H1 (cell line): ENCODE results near the gene SEMA3C. TPM values are rescaled to one million over a fixed set of nuclear protein-coding genes. Genes with fewer than 3 reads are reported as not detected.

ENCODE experiments used
- CTCF ChIA-PET: fragments of 300-600 bp; sonication (Branson Sonifier 250); formaldehyde crosslinking; loops from one replicate; lab custom pipeline; 2021; ENCODE audit not compliant: partially characterized antibody; lab: Charles Lee
- POLR2A ChIA-PET: fragments of 300-600 bp; sonication (Branson Sonifier 250); formaldehyde crosslinking; loops from one replicate; lab custom pipeline; 2021; ENCODE audit warnings: inconsistent platforms; ENCODE audit not compliant: partially characterized antibody; lab: Charles Lee
- DNase-seq, 2 experiments: peaks; one replicate each; pipeline versions ENCODE4 v3.0.0 to v3.0.0-alpha.2; 2010 to 2022; ENCODE audit warnings: low spot score in 2 of 2, low read depth in 1 of 2, mixed read lengths in 1 of 2
- FAIRE-seq: peaks from 2 replicates; lab custom pipeline; 2011; peaks lifted over from hg19 to GRCh38; lab: Jason Lieb, UNC
- H2AFZ ChIP-seq: 2 replicates; pipeline ENCODE4 v1.8.1; 2012; ENCODE audit warnings: low read length, inconsistent platforms
- H2AK5ac ChIP-seq: 2 replicates; pipeline ENCODE4 v1.6.1; 2013; ENCODE audit warnings: low read depth, low read length
- H2BK120ac ChIP-seq: replicated peaks from 2 replicates; pipeline ENCODE3; 2013; ENCODE audit warnings: low read depth, low read length, inconsistent platforms
- H2BK12ac ChIP-seq: 2 replicates; pipeline ENCODE4 v1.6.1; 2013; ENCODE audit warnings: low read depth, low read length
- H2BK15ac ChIP-seq: 2 replicates; pipeline ENCODE4 v1.6.1; 2013; ENCODE audit warnings: low read length
- H2BK20ac ChIP-seq: 2 replicates; pipeline ENCODE4 v1.6.1; 2013; ENCODE audit warnings: low read length
- H2BK5ac ChIP-seq: 2 replicates; pipeline ENCODE4 v1.6.1; 2013; ENCODE audit warnings: low read depth, low read length
- H3K14ac ChIP-seq: 2 replicates; pipeline ENCODE4 v1.6.1; 2013; ENCODE audit warnings: inconsistent platforms; ENCODE audit not compliant: insufficient read length
- H3K18ac ChIP-seq: 2 replicates; pipeline ENCODE4 v1.6.1; 2013; ENCODE audit warnings: low read length; ENCODE audit errors: extremely low read depth
- H3K23ac ChIP-seq: 2 replicates; pipeline ENCODE4 v1.6.1; 2013; ENCODE audit warnings: inconsistent platforms; ENCODE audit not compliant: insufficient read length
- H3K23me2 ChIP-seq: 2 replicates; pipeline ENCODE4 v1.6.1; 2013; ENCODE audit warnings: low read depth, low read length
- H3K27ac ChIP-seq: 2 replicates; pipeline ENCODE4 v1.6.1; 2011; ENCODE audit warnings: low read depth, low read length, inconsistent platforms
- H3K27me3 ChIP-seq, 4 experiments: replicated peaks in 1 of 4; 1 replicate in 1 of 4; 2 replicates in 3 of 4; pipeline versions ENCODE4 v1.6.1 to v1.8.1; 2011 to 2013; ENCODE audit warnings: low read length in 3 of 4, mild to moderate bottlenecking in 3 of 4, inconsistent platforms in 2 of 4, mixed read lengths in 2 of 4, moderate library complexity in 1 of 4; ENCODE audit not compliant: control insufficient read depth in 3 of 4, insufficient read depth in 3 of 4; ENCODE audit errors: extremely low read depth in 1 of 4
- H3K36me3 ChIP-seq, 4 experiments: 2 replicates each; pipeline versions ENCODE4 v1.6.1 to v1.8.1; 2011 to 2013; ENCODE audit warnings: mild to moderate bottlenecking in 4 of 4, low read length in 3 of 4, moderate library complexity in 2 of 4, control low read depth in 1 of 4, inconsistent platforms in 1 of 4; ENCODE audit not compliant: insufficient read depth in 4 of 4, control insufficient read depth in 2 of 4
- H3K4ac ChIP-seq: replicated peaks from 2 replicates; pipeline ENCODE3; 2013; ENCODE audit warnings: low read length, low read depth, mixed read lengths, inconsistent platforms; ENCODE audit not compliant: insufficient read length
- H3K4me1 ChIP-seq, 4 experiments: replicated peaks in 1 of 4; 1 replicate in 1 of 4; 2 replicates in 3 of 4; pipeline versions ENCODE4 v1.6.1 to v1.8.1; 2011 to 2013; ENCODE audit warnings: low read length in 3 of 4, inconsistent platforms in 2 of 4, mixed read lengths in 1 of 4; ENCODE audit not compliant: insufficient read depth in 4 of 4, control insufficient read depth in 3 of 4
- H3K4me2 ChIP-seq, 2 experiments: 2 replicates each; pipeline versions ENCODE4 v1.6.1 to v1.8.1; 2011 to 2013; ENCODE audit warnings: low read depth in 2 of 2, low read length in 2 of 2, control low read depth in 1 of 2, inconsistent platforms in 1 of 2, mild to moderate bottlenecking in 1 of 2; ENCODE audit not compliant: insufficient read depth in 1 of 2
- H3K4me3 ChIP-seq, 4 experiments: fragments of 200-600, 300-600 bp in 1 of 4; sonication (generic), shearing (Covaris generic), sonication (Bioruptor Twin) in 1 of 4; 2 replicates each; pipeline versions ENCODE4 v1.5.1 to v1.8.1; 2011 to 2016; ENCODE audit warnings: low read length in 4 of 4, low read depth in 3 of 4, control low read depth in 2 of 4, inconsistent platforms in 2 of 4, mild to moderate bottlenecking in 2 of 4, mixed read lengths in 1 of 4, moderate library complexity in 1 of 4; ENCODE audit not compliant: insufficient read depth in 2 of 4; ENCODE audit errors: extremely low read depth in 1 of 4
- H3K56ac ChIP-seq: replicated peaks from 2 replicates; pipeline ENCODE3; 2013; ENCODE audit warnings: low read depth, mild to moderate bottlenecking, mixed read lengths, low read length, inconsistent platforms; ENCODE audit not compliant: insufficient read length
- H3K79me1 ChIP-seq: 2 replicates; pipeline ENCODE4 v1.6.1; 2013; ENCODE audit warnings: low read depth, low read length, control low read depth
- H3K79me2 ChIP-seq, 2 experiments: 2 replicates each; pipeline versions ENCODE4 v1.6.1 to v1.8.1; 2012 to 2013; ENCODE audit warnings: low read length in 2 of 2, mild to moderate bottlenecking in 2 of 2, inconsistent platforms in 1 of 2; ENCODE audit not compliant: insufficient read depth in 2 of 2, control insufficient read depth in 1 of 2
- H3K9ac ChIP-seq, 4 experiments: replicated peaks in 1 of 4; 1 replicate in 1 of 4; 2 replicates in 3 of 4; pipeline versions ENCODE4 v1.6.1 to v1.8.1; 2011 to 2013; ENCODE audit warnings: low read depth in 3 of 4, low read length in 3 of 4, control low read depth in 2 of 4, mild to moderate bottlenecking in 2 of 4, moderate library complexity in 2 of 4, inconsistent platforms in 1 of 4; ENCODE audit errors: extremely low read depth in 1 of 4
- H3K9me3 ChIP-seq, 2 experiments: 2 replicates each; pipeline versions ENCODE4 v1.6.1 to v1.8.1; 2012 to 2013; ENCODE audit warnings: mild to moderate bottlenecking in 2 of 2, moderate library complexity in 2 of 2, control low read depth in 1 of 2, inconsistent platforms in 1 of 2, low read depth in 1 of 2, low read length in 1 of 2, mixed read lengths in 1 of 2; ENCODE audit not compliant: insufficient read depth in 2 of 2
- H4K20me1 ChIP-seq, 2 experiments: replicated peaks in 1 of 2; 2 replicates each; pipeline versions ENCODE3 to v1.8.1; 2011 to 2013; ENCODE audit warnings: inconsistent platforms in 2 of 2, low read length in 2 of 2, mild to moderate bottlenecking in 1 of 2; ENCODE audit not compliant: insufficient read depth in 2 of 2, control insufficient read depth in 1 of 2
- H4K5ac ChIP-seq: 2 replicates; pipeline ENCODE4 v1.6.1; 2013; ENCODE audit warnings: low read length, low read depth, mixed read lengths, inconsistent platforms; ENCODE audit not compliant: insufficient read length
- H4K8ac ChIP-seq: 2 replicates; pipeline ENCODE4 v1.8.0; 2013; ENCODE audit warnings: mild to moderate bottlenecking, moderate library complexity, low read length, inconsistent platforms; ENCODE audit not compliant: insufficient read depth; ENCODE audit errors: extremely low read depth
- H4K91ac ChIP-seq: replicated peaks from 2 replicates; pipeline ENCODE3; 2013; ENCODE audit warnings: low read length, mixed read lengths, inconsistent platforms; ENCODE audit not compliant: insufficient read length
- EP300 ChIP-seq, 2 experiments: IDR thresholded peaks; 1 replicate in 1 of 2; 2 replicates in 1 of 2; pipeline ENCODE4 v1.6.1; 2011 to 2012; ENCODE audit warnings: low read depth in 2 of 2, low read length in 2 of 2, mild to moderate bottlenecking in 2 of 2, borderline replicate concordance in 1 of 2, inconsistent platforms in 1 of 2, moderate library complexity in 1 of 2
- JUN ChIP-seq: IDR thresholded peaks from 2 replicates; pipeline ENCODE4 v1.6.1; 2011; ENCODE audit warnings: low read depth, mild to moderate bottlenecking, improper control_type of control experiment, low read length
- JUND ChIP-seq: IDR thresholded peaks from 2 replicates; pipeline ENCODE4 v1.6.1; 2011; ENCODE audit warnings: mild to moderate bottlenecking, improper control_type of control experiment, low read length
- POLR2A ChIP-seq, 2 experiments: IDR thresholded peaks; 1 replicate in 1 of 2; 2 replicates in 1 of 2; pipeline ENCODE4 v1.6.1; 2011; ENCODE audit warnings: low read depth in 2 of 2, low read length in 2 of 2, mild to moderate bottlenecking in 2 of 2; ENCODE audit errors: control extremely low read depth in 1 of 2
- RBBP5 ChIP-seq: IDR thresholded peaks from 2 replicates; pipeline ENCODE4 v1.7.1; 2012; ENCODE audit warnings: low read depth, mild to moderate bottlenecking, inconsistent platforms, low read length, moderate library complexity, borderline replicate concordance
- SAP30 ChIP-seq: fragments of 300-600 bp; sonication (generic); IDR thresholded peaks from 2 replicates; pipeline ENCODE4 v1.7.1; 2012; ENCODE audit warnings: low read length, moderate library complexity, mild to moderate bottlenecking, inconsistent platforms; ENCODE audit not compliant: insufficient read depth, insufficient replicate concordance
- SIX5 ChIP-seq: IDR thresholded peaks from 2 replicates; pipeline ENCODE4 v1.6.1; 2011; ENCODE audit warnings: mild to moderate bottlenecking, low read depth, low read length
- SP1 ChIP-seq: IDR thresholded peaks from 2 replicates; pipeline ENCODE4 v1.6.1; 2011; ENCODE audit warnings: low read depth, low read length
- TBP ChIP-seq: IDR thresholded peaks from 2 replicates; pipeline ENCODE4 v1.6.1; 2011; ENCODE audit warnings: low read depth, low read length, improper control_type of control experiment
- TCF12 ChIP-seq: IDR thresholded peaks from 2 replicates; pipeline ENCODE4 v1.6.1; 2011; ENCODE audit warnings: low read depth, mild to moderate bottlenecking, low read length
- WGBS, 2 experiments: shearing (Covaris generic) in 1 of 2; methylation state at CpG; one replicate each; pipeline versions ENCODE4 v1.1.6 to v1.1.7; 2013 to 2015; ENCODE audit warnings: low lambda C conversion rate in 2 of 2, mixed read lengths in 2 of 2, inconsistent platforms in 1 of 2, low coverage in 1 of 2, missing lambda C conversion rate in 1 of 2; ENCODE audit not compliant: insufficient replicate concordance in 2 of 2, insufficient coverage in 1 of 2, insufficient read length in 1 of 2; ENCODE audit errors: extremely low coverage in 1 of 2, missing lambda C conversion rate in 1 of 2; 5-methylcytosine and 5-hydroxymethylcytosine counted together
- polyA plus RNA-seq, 7 experiments: library from polyadenylated mRNA; depleted of rRNA in 3 of 7; stranded (reverse) in 5 of 7; unstranded in 2 of 7; fragments of >200 nt in 5 of 7; fragments of 200-250 nt in 2 of 7; gene quantifications; 1 replicate in 5 of 7; 2 replicates in 1 of 7; 4 replicates in 1 of 7; pipeline versions ENCODE4 v1.2.1 to v1.2.3, GENCODE V29; 2011 to 2013; ENCODE audit warnings: missing spikeins in 2 of 7, mixed read lengths in 2 of 7
- total RNA-seq: library from RNA; stranded (reverse); fragmentation: NEBNext Ultra II Directional; extraction: Animal tissue kit (Norgen Biotek cat#: 25700); gene quantifications from 2 replicates; pipeline ENCODE4 v1.2.1, GENCODE V29; 2021
- TF ChIP-seq, protein P1 (sequence below): IDR thresholded peaks from 2 replicates; pipeline ENCODE4 v1.6.1; 2012; ENCODE audit warnings: low read length, inconsistent platforms

SEMA3C gene
- total and polyA plus RNA-seq, 2 of the 8 experiments (the other 6 are each of a cell fraction or from before 2014, with no cell fraction given) = 0.15 to 1.4 TPM

DNA sequence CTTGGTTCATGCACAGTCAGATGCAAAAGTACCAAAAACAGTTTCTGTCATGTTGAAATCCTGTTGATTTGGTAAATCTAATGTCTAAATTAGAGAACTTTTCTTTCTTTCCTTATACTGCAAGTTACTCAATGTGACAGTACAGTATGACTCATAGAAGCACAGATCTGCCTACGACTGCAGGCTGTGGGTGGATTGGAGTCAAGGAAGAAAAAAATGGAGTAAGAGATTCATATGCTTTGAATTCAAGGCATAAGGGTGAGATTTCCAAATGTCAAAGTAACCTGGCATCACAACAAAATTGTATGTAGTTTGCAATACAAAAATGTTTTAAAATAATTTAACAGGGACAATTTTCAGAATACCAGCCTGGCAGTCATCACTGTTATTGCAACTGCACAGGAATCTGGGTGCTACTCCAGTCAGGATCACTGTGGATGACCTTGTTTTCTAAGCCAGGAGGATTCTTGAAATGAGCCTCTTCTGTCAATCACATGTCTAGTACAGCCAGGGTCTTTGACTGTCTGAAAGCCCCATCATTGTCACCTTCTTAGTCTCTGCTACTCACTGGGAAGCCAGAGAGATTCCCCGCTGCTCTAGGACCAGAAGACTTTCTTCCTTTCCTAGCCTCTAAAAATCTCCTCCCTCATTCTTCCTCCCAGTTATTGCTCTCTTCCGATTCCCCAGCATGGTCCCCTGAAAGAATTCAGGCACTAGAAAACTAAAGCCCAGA, 196.8 kb downstream of the SEMA3C start:
- peak overlapping the region; percentile 43; the same call in 1 of the 2 replicates for H2BK20ac ChIP-seq
- no peaks in the 10 kb centered on the region for H3K27me3 ChIP-seq
- no peak overlapping the region for H3K23ac ChIP-seq
- no peaks in the 10 kb centered on the region for H4K20me1 ChIP-seq
- peak overlapping the region in 1 of 2 experiments; percentile 21; a peak in 1 of 4 replicates for H3K4me2 ChIP-seq
- DNase-seq (no peak), FAIRE-seq (no peak)
- H3K4ac ChIP-seq = no peak overlapping the region
- no peak overlapping the region for H3K9ac ChIP-seq
- H3K9me3 ChIP-seq = no peaks in the 10 kb centered on the region
- no peak overlapping the region for H2BK15ac ChIP-seq
- no peak overlapping the region for H2AK5ac ChIP-seq
- no peak overlapping the region for H3K14ac ChIP-seq
- H4K91ac ChIP-seq = no peak overlapping the region
- H3K79me2 ChIP-seq = no peaks in the 10 kb centered on the region
- H2AFZ ChIP-seq = no peak overlapping the region
- H4K8ac ChIP-seq = no peak overlapping the region
- H3K27ac ChIP-seq = no peak overlapping the region
- H3K18ac ChIP-seq = no peak overlapping the region
- H3K4me1 ChIP-seq = peaks cover 0 to 20% (median 14%) of the 10 kb centered on the region in 4 experiments; a peak in 5 of 7 replicates
- ChIA-PET POLR2A (interaction anchor here (0.6 kb wide), 1 partner anchor 19 kb away, joined by 3 read pairs; no protein-coding TSS in a partner anchor), CTCF (no interaction called here)
- no peaks in the 10 kb centered on the region for H3K36me3 ChIP-seq
- 72% methylated on average over 3 of the region's 3 CpGs; no CpG with 5 or more reads in 1 of the 2 experiments for WGBS, 2 experiments
- no peak overlapping the region for H2BK120ac ChIP-seq
- H2BK5ac ChIP-seq = peak overlapping the region; percentile 77; the same call in 1 of the 2 replicates
- no peak overlapping the region for H4K5ac ChIP-seq
- peak overlapping the region; percentile 89 for H2BK12ac ChIP-seq
- no peak overlapping the region for H3K56ac ChIP-seq
- no peaks in the 10 kb centered on the region for H3K23me2 ChIP-seq
- H3K79me1 ChIP-seq = no peaks in the 10 kb centered on the region
- no peak overlapping the region for H3K4me3 ChIP-seq
- no peak for TF ChIP-seq RBBP5
- TF ChIP-seq TBP = no peak
- TF ChIP-seq EP300 (IDR thresholded peaks at IDR 0.05; ENCODE audit: borderline replicate concordance in 1 of 2, low read depth in 2 of 2, low read length in 2 of 2) = no peak
- no peak for TF ChIP-seq SP1
- TF ChIP-seq POLR2A (IDR thresholded peaks at IDR 0.05; ENCODE audit: control extremely low read depth in 1 of 2, low read depth in 2 of 2, low read length in 2 of 2) = no peak
- no peak for TF ChIP-seq JUND
- TF ChIP-seq SAP30 = no peak
- no peak for TF ChIP-seq TCF12
- TF ChIP-seq JUN = no peak
- TF ChIP-seq SIX5 = no peak
- TF ChIP-seq, protein P1, sequence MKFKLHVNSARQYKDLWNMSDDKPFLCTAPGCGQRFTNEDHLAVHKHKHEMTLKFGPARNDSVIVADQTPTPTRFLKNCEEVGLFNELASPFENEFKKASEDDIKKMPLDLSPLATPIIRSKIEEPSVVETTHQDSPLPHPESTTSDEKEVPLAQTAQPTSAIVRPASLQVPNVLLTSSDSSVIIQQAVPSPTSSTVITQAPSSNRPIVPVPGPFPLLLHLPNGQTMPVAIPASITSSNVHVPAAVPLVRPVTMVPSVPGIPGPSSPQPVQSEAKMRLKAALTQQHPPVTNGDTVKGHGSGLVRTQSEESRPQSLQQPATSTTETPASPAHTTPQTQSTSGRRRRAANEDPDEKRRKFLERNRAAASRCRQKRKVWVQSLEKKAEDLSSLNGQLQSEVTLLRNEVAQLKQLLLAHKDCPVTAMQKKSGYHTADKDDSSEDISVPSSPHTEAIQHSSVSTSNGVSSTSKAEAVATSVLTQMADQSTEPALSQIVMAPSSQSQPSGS = no peak
